ENCODE measurements around the gene BTBD9. TPM values are rescaled to one million over a fixed set of nuclear protein-coding genes. Genes with fewer than 3 reads are reported as not detected.

The BTBD9 gene
- total RNA-seq, 1 donor from 2014 or later = 17.2 TPM

GRCh38 chr6:38567436-38567835 lies 72.3 kb downstream of the BTBD9 start:
- Histone ChIP-seq H3K36me3 (ENCODE audit: control insufficient read depth in 3 of 3, insufficient read depth in 3 of 3, low read length in 3 of 3) (no peaks in the 10 kb centered on the region), H3K9ac (ENCODE audit: low read depth in 1 of 3, low read length in 3 of 3) (no peak overlapping the region), H3K9me3 (ENCODE audit: control insufficient read depth in 3 of 3, low read length in 3 of 3) (no peaks in the 10 kb centered on the region), H3K27ac (ENCODE audit: low read depth, low read length) (no peak overlapping the region), H3K27me3 (ENCODE audit: control insufficient read depth in 3 of 3, insufficient read depth in 3 of 3, low read length in 3 of 3) (no peaks in the 10 kb centered on the region), H3K4me3 (ENCODE audit: low read length in 3 of 3) (no peak overlapping the region), H3K4me1 (ENCODE audit: control insufficient read depth in 3 of 3, insufficient read depth in 3 of 3, low read length in 3 of 3) (peaks cover 0 to 2% (median 0%) of the 10 kb centered on the region in 3 donors)

GRCh38 chr6:38566295-38567030 lies 73.3 kb downstream of the BTBD9 start:
- Histone ChIP-seq H3K4me1 (ENCODE audit: control insufficient read depth in 3 of 3, insufficient read depth in 3 of 3, low read length in 3 of 3) (peaks cover 0 to 2% (median 0%) of the 10 kb centered on the region in 3 donors), H3K9me3 (ENCODE audit: control insufficient read depth in 3 of 3, low read length in 3 of 3) (no peaks in the 10 kb centered on the region), H3K4me3 (ENCODE audit: low read length in 3 of 3) (no peak overlapping the region)

DNA sequence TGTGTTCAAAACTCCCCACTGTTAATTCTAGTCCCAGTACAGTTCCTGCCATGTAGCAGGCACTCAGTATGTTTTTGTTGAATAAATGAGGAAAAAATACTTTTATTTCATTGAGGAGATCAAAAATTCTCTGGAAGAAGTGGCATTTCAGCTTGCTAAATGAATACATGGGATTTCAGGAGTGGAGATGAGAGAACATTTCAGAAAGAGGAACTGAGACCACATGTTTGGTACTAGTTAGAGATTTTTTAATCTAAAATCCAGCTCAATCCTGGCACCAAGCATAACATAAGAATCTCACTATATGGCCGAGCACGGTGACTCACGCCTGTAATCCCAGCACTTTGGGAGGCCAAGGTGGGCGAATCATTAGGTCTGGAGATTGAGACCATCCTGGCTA lies 75.4 kb downstream of the BTBD9 start:
- Histone ChIP-seq H3K4me3 (ENCODE audit: low read length in 3 of 3) (no peak overlapping the region), H3K9ac (ENCODE audit: low read depth in 1 of 3, low read length in 3 of 3) (no peak overlapping the region), H3K9me3 (ENCODE audit: control insufficient read depth in 3 of 3, low read length in 3 of 3) (no peaks in the 10 kb centered on the region), H3K27ac (ENCODE audit: low read depth, low read length) (no peak overlapping the region), H3K27me3 (ENCODE audit: control insufficient read depth in 3 of 3, insufficient read depth in 3 of 3, low read length in 3 of 3) (no peaks in the 10 kb centered on the region), H3K36me3 (ENCODE audit: control insufficient read depth in 3 of 3, insufficient read depth in 3 of 3, low read length in 3 of 3) (no peaks in the 10 kb centered on the region), H3K4me1 (ENCODE audit: control insufficient read depth in 3 of 3, insufficient read depth in 3 of 3, low read length in 3 of 3) (peaks cover 0 to 2% (median 0%) of the 10 kb centered on the region in 3 donors)

More at GRCh38 chr6:38566295-38567030, 73.3 kb downstream of the BTBD9 start:
- H3K36me3 ChIP-seq (ENCODE audit: control insufficient read depth in 3 of 3, insufficient read depth in 3 of 3, low read length in 3 of 3) = no peaks in the 10 kb centered on the region
- no peaks in the 10 kb centered on the region for H3K27me3 ChIP-seq (ENCODE audit: control insufficient read depth in 3 of 3, insufficient read depth in 3 of 3, low read length in 3 of 3)
- H3K27ac ChIP-seq (ENCODE audit: low read depth, low read length) = no peak overlapping the region
- no peak overlapping the region for H3K9ac ChIP-seq (ENCODE audit: low read depth in 1 of 3, low read length in 3 of 3)

DNA sequence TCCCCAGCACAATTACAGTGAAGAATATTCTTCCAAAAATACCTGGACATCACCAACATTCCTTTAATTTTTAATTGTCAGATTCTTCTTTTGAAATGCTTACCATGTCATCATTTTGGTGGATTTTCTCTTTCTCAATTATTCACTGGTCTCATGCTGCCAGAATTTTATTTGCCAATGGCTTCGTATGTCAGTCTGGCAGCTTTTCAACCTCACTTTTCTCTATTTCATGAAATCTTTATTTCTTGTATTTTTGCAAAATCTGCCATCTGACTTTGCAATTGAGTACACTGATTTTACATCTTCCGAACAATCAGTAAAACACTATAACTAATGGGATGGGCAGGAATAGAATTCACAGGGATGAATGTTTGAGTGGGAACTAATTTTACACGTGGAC lies 84.1 kb downstream of the BTBD9 start:
- H3K9ac ChIP-seq (ENCODE audit: low read depth in 1 of 3, low read length in 3 of 3) = no peak overlapping the region
- H3K4me3 ChIP-seq (ENCODE audit: low read length in 3 of 3) = no peak overlapping the region
- H3K9me3 ChIP-seq (ENCODE audit: control insufficient read depth in 3 of 3, low read length in 3 of 3) = no peaks in the 10 kb centered on the region
- no peak overlapping the region for H3K27ac ChIP-seq (ENCODE audit: low read depth, low read length)
- no peaks in the 10 kb centered on the region for H3K4me1 ChIP-seq (ENCODE audit: control insufficient read depth in 3 of 3, insufficient read depth in 3 of 3, low read length in 3 of 3)
- H3K27me3 ChIP-seq (ENCODE audit: control insufficient read depth in 3 of 3, insufficient read depth in 3 of 3, low read length in 3 of 3) = no peaks in the 10 kb centered on the region
- no peaks in the 10 kb centered on the region for H3K36me3 ChIP-seq (ENCODE audit: control insufficient read depth in 3 of 3, insufficient read depth in 3 of 3, low read length in 3 of 3)

DNA sequence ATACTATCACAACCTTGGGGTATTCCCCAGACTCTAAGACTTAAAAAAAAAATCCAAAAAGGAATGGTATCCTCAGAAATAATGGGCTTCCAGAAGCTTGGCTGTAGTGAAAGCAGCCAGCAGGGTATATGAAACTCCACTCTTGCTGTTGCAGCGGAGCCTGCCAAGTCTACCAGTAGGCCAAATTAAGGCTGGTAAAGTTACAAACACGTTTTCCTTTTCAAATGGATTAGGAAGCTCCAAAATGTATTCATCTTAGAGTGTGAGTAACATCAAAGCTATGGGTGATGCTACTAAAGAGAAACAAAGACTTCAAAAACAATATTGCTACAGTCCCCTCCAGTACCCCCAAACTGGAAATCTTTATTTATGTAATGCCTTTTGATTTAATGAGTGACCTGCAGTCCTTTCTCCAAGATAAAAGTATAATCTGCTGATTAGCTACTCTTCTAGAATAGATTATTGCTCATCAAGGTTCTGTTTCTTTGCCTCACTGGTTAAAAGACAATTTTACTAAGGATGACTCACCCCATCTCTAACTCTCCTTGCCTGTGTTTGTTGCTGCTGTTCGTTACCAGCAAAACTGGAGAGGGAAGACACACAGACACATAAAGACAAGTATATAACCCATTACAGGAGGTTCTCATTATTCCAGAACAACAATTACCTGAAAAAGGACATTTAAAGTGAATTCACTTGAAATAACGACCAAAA lies 84.9 kb downstream of the BTBD9 start:
- H3K27me3 ChIP-seq (ENCODE audit: control insufficient read depth in 3 of 3, insufficient read depth in 3 of 3, low read length in 3 of 3) = no peaks in the 10 kb centered on the region
- H3K27ac ChIP-seq (ENCODE audit: low read depth, low read length) = no peak overlapping the region
- no peak overlapping the region for H3K9ac ChIP-seq (ENCODE audit: low read depth in 1 of 3, low read length in 3 of 3)

DNA sequence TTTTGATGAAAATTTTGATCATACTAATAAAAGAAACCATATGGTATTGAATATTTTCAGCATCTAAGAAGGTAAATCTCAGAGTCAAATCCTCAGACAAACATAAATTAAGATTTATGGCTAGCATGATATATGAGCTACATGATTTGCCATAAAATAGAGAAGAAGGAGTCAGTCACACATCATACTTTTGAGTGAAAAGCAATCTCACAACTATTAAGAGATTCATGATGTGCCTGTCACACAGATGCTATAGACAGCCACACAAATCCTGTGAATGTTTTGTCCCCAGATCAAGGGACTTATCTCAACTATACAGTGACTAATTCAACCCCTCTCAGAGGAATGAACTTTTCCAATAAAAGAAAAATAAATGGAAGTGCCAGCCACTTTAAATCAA lies 85.7 kb downstream of the BTBD9 start:
- H3K4me1 ChIP-seq (ENCODE audit: control insufficient read depth in 3 of 3, insufficient read depth in 3 of 3, low read length in 3 of 3) = peaks cover 0 to 7% (median 0%) of the 10 kb centered on the region in 3 donors
- no peak overlapping the region for H3K9ac ChIP-seq (ENCODE audit: low read depth in 1 of 3, low read length in 3 of 3)
- no peaks in the 10 kb centered on the region for H3K9me3 ChIP-seq (ENCODE audit: control insufficient read depth in 3 of 3, low read length in 3 of 3)
- no peak overlapping the region for H3K4me3 ChIP-seq (ENCODE audit: low read length in 3 of 3)
- no peak overlapping the region for H3K27ac ChIP-seq (ENCODE audit: low read depth, low read length)
- no peaks in the 10 kb centered on the region for H3K27me3 ChIP-seq (ENCODE audit: control insufficient read depth in 3 of 3, insufficient read depth in 3 of 3, low read length in 3 of 3)
- H3K36me3 ChIP-seq (ENCODE audit: control insufficient read depth in 3 of 3, insufficient read depth in 3 of 3, low read length in 3 of 3) = no peaks in the 10 kb centered on the region

More for the DNA sequence above, 84.9 kb downstream of the BTBD9 start:
- Histone ChIP-seq H3K4me3 (ENCODE audit: low read length in 3 of 3) (no peak overlapping the region), H3K36me3 (ENCODE audit: control insufficient read depth in 3 of 3, insufficient read depth in 3 of 3, low read length in 3 of 3) (no peaks in the 10 kb centered on the region), H3K4me1 (ENCODE audit: control insufficient read depth in 3 of 3, insufficient read depth in 3 of 3, low read length in 3 of 3) (peaks cover 0 to 2% (median 0%) of the 10 kb centered on the region in 3 donors), H3K9me3 (ENCODE audit: control insufficient read depth in 3 of 3, low read length in 3 of 3) (no peaks in the 10 kb centered on the region)

GRCh38 chr6:38552121-38552520 lies 87.6 kb downstream of the BTBD9 start:
- Histone ChIP-seq H3K4me1 (ENCODE audit: control insufficient read depth in 3 of 3, insufficient read depth in 3 of 3, low read length in 3 of 3) (peaks cover 0 to 7% (median 0%) of the 10 kb centered on the region in 3 donors), H3K36me3 (ENCODE audit: control insufficient read depth in 3 of 3, insufficient read depth in 3 of 3, low read length in 3 of 3) (no peaks in the 10 kb centered on the region), H3K27ac (ENCODE audit: low read depth, low read length) (no peak overlapping the region), H3K27me3 (ENCODE audit: control insufficient read depth in 3 of 3, insufficient read depth in 3 of 3, low read length in 3 of 3) (no peaks in the 10 kb centered on the region), H3K4me3 (ENCODE audit: low read length in 3 of 3) (no peak overlapping the region), H3K9me3 (ENCODE audit: control insufficient read depth in 3 of 3, low read length in 3 of 3) (no peaks in the 10 kb centered on the region), H3K9ac (ENCODE audit: low read depth in 1 of 3, low read length in 3 of 3) (no peak overlapping the region)

DNA sequence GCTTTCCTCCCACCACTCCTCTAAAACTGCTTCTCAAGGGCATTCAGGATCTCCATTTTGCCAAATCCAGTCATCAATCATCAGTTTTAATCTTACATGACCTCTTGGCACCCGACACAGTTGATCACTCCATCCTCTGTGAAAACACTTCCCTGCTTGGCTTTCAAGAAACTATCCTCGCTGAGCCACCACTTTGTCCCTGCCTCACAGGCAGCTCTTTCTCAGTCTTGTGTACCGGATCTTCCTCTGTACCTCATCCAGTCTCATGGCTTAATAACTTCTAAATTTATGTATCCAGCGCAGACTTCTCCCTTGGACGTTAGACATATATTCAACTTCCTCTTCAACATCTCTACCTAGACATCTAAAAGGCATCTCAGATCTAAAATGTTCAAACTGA lies 89.9 kb downstream of the BTBD9 start:
- Histone ChIP-seq H3K36me3 (ENCODE audit: control insufficient read depth in 3 of 3, insufficient read depth in 3 of 3, low read length in 3 of 3) (no peaks in the 10 kb centered on the region), H3K9ac (ENCODE audit: low read depth in 1 of 3, low read length in 3 of 3) (no peak overlapping the region), H3K27me3 (ENCODE audit: control insufficient read depth in 3 of 3, insufficient read depth in 3 of 3, low read length in 3 of 3) (no peaks in the 10 kb centered on the region), H3K4me1 (ENCODE audit: control insufficient read depth in 3 of 3, insufficient read depth in 3 of 3, low read length in 3 of 3) (peaks cover 0 to 7% (median 0%) of the 10 kb centered on the region in 3 donors), H3K27ac (ENCODE audit: low read depth, low read length) (no peak overlapping the region), H3K9me3 (ENCODE audit: control insufficient read depth in 3 of 3, low read length in 3 of 3) (no peaks in the 10 kb centered on the region), H3K4me3 (ENCODE audit: low read length in 3 of 3) (no peak overlapping the region)

DNA sequence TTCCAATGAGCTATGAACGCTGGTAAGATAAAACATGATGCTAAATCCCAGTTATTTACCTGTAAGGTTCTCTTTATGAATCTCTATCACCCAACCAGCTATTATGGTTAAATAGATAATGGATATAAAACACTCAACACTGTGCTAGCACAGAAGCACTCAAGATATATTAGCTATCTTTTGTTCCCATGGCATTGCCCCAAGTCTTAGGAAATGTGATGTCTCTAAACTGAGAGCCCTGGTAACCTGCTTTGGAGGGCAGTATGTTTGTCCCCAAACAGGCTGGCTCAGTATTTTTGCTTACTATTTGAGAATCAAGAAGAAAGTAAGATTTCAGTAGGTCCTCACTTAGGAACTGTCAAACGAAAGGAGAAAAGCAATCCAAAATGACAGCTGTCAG lies 90.5 kb downstream of the BTBD9 start:
- Histone ChIP-seq H3K9ac (ENCODE audit: low read depth in 1 of 3, low read length in 3 of 3) (no peak overlapping the region), H3K36me3 (ENCODE audit: control insufficient read depth in 3 of 3, insufficient read depth in 3 of 3, low read length in 3 of 3) (no peaks in the 10 kb centered on the region), H3K4me3 (ENCODE audit: low read length in 3 of 3) (no peak overlapping the region), H3K27me3 (ENCODE audit: control insufficient read depth in 3 of 3, insufficient read depth in 3 of 3, low read length in 3 of 3) (no peaks in the 10 kb centered on the region), H3K27ac (ENCODE audit: low read depth, low read length) (no peak overlapping the region), H3K4me1 (ENCODE audit: control insufficient read depth in 3 of 3, insufficient read depth in 3 of 3, low read length in 3 of 3) (peaks cover 0 to 7% (median 0%) of the 10 kb centered on the region in 3 donors), H3K9me3 (ENCODE audit: control insufficient read depth in 3 of 3, low read length in 3 of 3) (no peaks in the 10 kb centered on the region)

GRCh38 chr6:38543022-38543421 lies 96.7 kb downstream of the BTBD9 start:
- Histone ChIP-seq H3K9ac (ENCODE audit: low read depth in 1 of 3, low read length in 3 of 3) (no peak overlapping the region), H3K4me1 (ENCODE audit: control insufficient read depth in 3 of 3, insufficient read depth in 3 of 3, low read length in 3 of 3) (no peaks in the 10 kb centered on the region), H3K27me3 (ENCODE audit: control insufficient read depth in 3 of 3, insufficient read depth in 3 of 3, low read length in 3 of 3) (no peaks in the 10 kb centered on the region), H3K4me3 (ENCODE audit: low read length in 3 of 3) (no peak overlapping the region), H3K9me3 (ENCODE audit: control insufficient read depth in 3 of 3, low read length in 3 of 3) (no peaks in the 10 kb centered on the region), H3K36me3 (ENCODE audit: control insufficient read depth in 3 of 3, insufficient read depth in 3 of 3, low read length in 3 of 3) (no peaks in the 10 kb centered on the region), H3K27ac (ENCODE audit: low read depth, low read length) (no peak overlapping the region)

Data from skeletal muscle tissue (tissue), 4 donors.